ENCODE measurements around the gene FUT8. TPM values are rescaled to one million over a fixed set of nuclear protein-coding genes. Genes with fewer than 3 reads are reported as not detected.

Gene FUT8
- total RNA-seq, 1 donor from 2014 or later, result 193 TPM

DNA sequence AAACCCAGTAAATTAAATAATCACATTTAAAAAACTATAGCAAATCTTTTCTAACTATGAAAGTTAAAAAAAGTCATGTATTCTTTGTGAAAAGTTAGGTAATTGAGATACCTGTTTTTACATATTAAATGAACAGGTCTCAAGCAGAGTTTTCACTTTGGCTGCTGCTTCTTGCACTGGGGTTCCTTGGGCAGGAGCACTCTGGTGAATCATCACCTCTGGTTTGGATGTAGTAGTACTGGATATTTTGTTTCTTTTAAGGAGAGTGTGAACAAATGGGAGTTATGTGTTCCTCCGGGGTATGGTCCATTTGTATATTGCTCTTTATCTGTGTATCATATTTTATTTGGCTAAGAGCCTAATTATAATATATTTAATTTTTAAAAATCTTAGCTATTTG lies 82.7 kb downstream of the FUT8 start:
- DNase-seq, result no peak

DNA sequence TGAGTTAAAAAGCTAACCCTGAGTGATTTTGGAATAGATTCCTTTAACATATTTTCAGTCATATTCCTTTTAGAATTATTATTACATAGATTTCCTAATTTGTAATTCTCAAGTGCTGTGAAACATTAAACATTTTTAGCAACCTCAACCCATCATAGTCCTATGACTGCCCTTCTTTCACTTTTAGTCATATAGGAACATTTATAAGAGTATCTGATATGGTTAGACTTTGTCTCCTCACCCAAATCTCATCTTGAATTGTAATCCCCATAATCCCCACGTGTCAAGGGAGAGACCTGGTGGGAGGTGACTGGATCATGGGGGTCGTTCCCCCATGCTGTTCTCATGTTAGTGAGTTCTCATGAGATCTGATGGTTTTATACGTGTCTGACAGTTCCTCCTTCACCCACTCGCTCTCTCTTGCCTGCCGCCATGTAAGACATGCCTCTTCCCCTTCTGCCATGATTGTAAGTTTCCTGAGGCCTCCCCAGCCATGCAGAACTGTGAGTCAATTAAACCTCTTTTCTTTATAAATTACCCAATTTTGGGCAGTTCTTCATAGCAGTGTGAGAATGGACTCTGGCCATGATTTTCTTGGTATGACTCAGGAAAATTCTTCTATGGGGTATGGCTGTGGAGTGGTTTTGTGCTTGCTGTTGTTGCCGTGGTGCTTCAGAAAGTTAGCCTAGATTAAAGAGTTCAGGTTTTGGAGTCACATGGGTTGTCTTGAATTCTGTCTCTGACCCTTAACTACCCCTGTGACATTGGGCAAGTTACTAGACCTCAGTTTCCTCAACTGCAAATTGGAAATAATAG lies 83.9 kb downstream of the FUT8 start:
- DNase-seq, result no peak

DNA sequence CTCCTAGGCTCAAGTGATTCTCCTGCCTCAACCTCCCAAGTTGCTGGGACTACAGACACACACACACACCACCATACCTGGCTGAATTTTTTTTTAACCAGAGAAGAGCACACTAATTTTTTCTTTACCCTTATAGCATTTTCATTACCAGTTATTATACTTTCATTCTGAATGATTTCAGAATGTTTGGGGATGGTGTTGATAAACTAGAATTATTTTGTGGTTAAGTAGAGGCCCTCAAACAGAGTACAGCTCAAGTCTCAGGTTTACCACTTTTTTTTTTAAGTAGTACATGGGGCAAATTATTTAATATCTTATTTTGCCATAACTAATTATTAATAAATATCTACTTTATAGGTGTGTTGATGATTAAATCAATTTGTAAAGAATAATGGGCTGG lies 86.6 kb downstream of the FUT8 start:
- no peak for DNase-seq

- no peak for DNase-seq
These were observed 87.5 kb downstream of the FUT8 start for GRCh38 chr14:65500075-65500474.

DNA sequence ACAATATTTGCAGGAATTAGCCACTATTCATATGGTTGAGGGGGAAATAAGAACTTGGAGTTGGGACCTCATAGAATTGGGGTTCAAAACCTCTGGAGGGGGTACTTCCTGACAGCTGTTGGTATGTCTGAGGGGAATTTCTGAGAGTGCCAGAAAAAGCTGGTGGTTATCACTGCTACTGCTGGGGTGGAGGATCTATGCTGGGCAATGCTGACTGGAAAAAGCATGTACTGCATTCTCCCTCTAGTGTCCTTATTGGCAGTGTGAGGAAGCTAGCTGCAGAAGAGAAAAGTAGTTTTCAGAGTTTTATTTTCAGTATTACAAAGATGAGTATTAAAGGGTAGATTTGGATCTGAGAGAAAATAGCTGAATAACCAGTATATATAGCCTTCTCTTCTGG lies 88.8 kb downstream of the FUT8 start:
- DNase-seq, result no peak

GRCh38 chr14:65502676-65503124 lies 90.2 kb downstream of the FUT8 start:
- no peak for DNase-seq

GRCh38 chr14:65503771-65504170 lies 91.2 kb downstream of the FUT8 start:
- DNase-seq, result no peak

- DNase-seq, result no peak
These were observed 94.3 kb downstream of the FUT8 start for GRCh38 chr14:65506801-65507200.

DNA sequence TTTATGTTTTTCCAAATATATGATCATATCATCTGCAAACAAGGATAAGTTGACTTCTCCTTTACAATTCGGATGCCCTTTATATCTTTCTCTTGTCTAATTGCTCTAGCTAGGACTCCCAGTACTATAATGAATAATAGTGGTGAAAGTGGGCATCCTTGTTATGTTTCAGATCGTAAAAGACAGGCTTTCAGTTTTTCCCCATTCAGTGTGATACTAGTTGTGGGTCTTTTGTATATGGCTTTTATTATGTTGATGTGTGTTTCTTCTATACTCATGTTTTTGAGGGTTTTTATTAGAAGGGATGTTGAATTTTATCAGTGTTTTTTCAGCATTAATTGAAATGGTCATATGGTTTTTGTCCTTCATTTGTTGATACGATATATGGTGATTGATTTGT lies 97.3 kb downstream of the FUT8 start:
- DNase-seq, result no peak

GRCh38 chr14:65513671-65514070 lies 101.1 kb downstream of the FUT8 start:
- no peak for DNase-seq

DNA sequence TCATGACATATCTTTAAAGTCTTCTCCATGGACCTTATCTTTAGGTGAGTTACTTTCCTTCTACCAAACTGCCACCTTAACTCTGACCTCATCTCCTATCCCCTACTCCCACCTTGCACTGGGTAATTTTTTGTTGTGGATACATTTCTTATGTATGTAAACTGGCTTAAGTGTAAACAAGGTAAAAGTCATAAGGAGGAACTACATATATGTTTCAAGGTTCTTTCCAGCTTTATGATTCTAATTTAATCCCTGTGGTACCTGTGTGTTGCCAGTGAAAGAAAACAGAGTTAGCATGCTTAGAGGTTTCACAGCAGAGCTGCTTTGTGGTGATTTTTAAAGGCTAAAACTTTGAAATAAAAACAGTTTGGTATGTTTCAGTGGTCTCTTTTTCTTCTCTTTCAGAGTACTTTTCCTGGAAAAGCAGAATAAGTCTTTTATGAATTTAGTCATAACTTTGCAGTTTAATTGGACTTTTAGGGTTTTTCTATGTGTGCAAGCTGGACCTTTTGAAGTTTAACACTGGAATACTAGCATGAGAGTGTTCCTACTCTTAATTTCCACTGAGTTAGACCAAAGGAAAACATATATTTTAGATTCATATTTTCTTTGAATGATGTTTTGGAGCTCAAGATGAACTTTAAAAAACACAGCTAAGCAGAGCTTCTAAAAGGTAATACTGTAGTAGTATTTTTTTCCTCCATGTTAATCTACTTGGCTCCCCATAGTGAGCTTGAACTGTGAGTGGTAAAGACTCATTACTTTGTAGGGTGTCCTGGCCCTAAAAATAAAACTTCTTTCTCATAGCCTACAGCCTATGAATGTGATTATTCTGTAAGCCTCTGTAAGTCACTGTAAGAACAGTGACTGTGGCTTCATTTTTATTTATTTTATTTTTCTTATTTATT lies 105.4 kb downstream of the FUT8 start:
- no peak for DNase-seq

DNA sequence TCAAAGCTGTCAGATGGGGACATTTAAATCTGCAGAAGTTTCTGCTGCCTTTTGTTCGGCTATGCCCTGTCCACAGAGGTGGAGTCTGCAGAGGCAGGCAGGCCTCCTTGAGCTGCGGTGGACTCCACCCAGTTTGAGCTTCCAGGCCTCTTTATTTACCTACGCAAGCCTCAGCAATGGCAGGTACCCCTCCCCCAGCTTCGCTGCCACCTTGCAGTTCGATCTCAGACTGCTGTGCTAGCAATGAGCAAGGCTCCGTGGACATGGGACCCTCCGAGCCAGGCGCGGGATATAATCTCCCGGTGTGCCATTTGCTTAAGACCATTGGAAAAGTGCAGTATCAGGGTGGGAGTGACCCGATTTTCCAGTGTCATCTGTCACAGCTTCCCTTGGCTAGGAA lies 115.5 kb downstream of the FUT8 start:
- DNase-seq, result no peak

DNA sequence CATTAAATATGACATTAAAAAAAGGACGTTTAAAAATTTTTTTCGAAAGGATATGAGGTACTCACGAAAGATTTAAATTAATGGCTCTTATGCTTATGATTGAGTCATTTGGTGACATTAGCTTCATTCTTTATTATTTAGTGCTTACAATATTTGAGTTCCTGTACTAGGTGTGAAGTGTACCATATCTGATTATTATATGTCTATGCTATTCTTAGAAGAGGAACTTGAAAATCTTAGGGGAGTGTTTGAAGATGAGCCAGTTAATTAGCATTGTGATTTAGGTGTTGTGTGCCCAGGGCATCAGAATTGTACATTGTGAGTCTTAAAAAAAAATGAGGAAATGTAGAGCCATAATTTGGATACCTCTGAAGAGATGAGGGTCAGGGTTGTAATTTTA lies 118.6 kb downstream of the FUT8 start:
- DNase-seq, result no peak

DNA sequence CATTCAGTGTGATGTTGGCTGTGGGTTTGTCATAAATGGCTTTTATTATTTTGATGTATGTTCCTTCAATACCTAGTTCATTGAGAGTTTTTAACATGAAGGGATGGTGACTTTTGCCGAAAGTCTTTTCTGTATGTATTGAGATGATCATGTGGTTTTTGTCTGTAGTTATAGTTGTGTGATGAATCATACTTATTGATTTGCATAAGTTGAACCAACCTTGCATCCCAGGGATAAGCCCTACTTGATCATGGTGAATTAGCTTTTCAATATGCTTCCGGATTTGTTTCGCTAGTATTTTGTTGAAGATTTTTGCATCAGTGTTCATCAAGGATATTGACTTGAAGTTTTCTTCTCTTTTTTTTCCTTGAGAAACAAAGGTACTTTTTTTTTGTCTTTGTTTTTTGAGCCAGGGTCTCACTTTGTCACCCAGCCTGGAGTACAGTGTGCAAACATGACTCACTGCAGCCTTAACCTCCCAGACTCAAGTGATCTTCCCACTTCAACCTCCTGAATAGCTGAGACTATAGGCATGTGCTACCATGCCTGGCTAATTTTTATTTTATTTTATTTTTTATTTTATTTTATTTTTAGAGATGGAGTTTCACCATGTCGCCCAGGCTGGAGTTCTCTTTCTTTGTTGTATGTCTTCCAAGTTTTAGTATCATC lies 121.3 kb downstream of the FUT8 start:
- DNase-seq, result no peak

- no peak for DNase-seq
These were observed 124.4 kb downstream of the FUT8 start for GRCh38 chr14:65536781-65537423.

- no peak for DNase-seq
These were observed 136.3 kb downstream of the FUT8 start for GRCh38 chr14:65548878-65549277.

- no peak for DNase-seq
These were observed 136.9 kb downstream of the FUT8 start for GRCh38 chr14:65549429-65549828.

GRCh38 chr14:65550779-65551643 lies 138.5 kb downstream of the FUT8 start:
- DNase-seq, result no peak

GRCh38 chr14:65552724-65553123 lies 140.2 kb downstream of the FUT8 start:
- DNase-seq, result no peak

GRCh38 chr14:65554837-65555236 lies 142.3 kb downstream of the FUT8 start:
- no peak for DNase-seq

DNA sequence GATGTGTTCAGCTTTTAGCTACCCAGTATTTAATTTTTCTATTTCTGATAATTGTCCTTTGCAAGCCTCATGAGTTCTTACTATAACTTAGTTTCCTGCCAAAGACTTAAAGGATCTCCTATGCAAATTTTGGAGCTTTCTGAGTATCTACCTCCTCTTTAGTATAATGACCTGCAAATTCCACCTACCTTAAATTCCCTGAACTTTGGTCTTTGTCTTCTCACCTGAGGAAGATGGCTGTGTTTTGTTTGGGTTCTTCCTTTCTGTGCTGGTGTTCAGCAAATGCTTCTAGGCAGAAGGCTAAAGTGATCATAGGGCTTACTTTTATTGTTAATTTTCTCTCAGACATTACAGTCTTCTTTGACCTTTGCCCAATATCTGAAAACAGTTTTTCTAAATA lies 142.8 kb downstream of the FUT8 start:
- no peak for DNase-seq
